Measurements from ENCODE around the gene ZBTB44.

The ZBTB44 gene

GRCh38 chr11:130322126-130322525, 7.4 kb upstream of the ZBTB44 start:
- H3K27ac Mint-ChIP-seq = no peak overlapping the region
- no peaks in the 10 kb centered on the region for H3K4me1 Mint-ChIP-seq
- no peak overlapping the region for H3K4me3 Mint-ChIP-seq
- H3K27me3 Mint-ChIP-seq = no peaks in the 10 kb centered on the region
- peaks cover 8% of the 10 kb centered on the region for H3K9me3 Mint-ChIP-seq
- peaks cover 6% of the 10 kb centered on the region for H3K36me3 Mint-ChIP-seq
- no peak for ATAC-seq

DNA sequence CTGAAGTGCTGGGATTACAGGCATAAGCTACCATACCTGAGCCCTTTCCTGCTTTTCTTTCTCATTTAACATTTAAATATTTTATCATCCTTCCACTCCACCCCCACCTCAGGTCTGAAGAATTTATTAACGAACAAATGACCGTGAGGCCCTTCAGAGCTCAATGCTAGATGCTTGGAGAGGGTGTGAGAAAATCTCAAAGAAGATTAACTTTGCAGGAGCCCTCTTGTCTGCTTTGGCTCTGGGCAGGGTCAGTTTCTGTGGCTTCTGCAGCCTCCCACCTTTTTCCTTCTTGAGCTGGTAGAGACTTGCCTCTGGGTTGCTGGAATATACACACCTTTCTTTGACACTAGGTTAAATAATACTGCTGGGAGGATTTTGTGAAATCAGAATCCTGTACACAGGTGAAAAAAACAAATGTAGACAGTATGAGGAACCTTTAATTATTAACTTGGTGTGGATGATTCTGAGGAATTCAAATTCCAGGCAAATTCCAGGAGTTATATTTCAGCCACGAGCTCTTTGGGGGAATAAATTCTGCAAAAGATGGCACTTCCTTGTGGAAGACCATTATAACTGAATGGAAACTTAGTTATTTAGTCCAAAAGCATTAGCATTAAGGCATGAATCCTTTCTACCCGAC, 3.4 kb upstream of the ZBTB44 start:
- Mint-ChIP-seq H3K4me1 (peaks cover 20% of the 10 kb centered on the region), H3K27me3 (no peaks in the 10 kb centered on the region), H3K36me3 (peaks cover 6% of the 10 kb centered on the region), H3K27ac (no peak overlapping the region), H3K9me3 (peaks cover 8% of the 10 kb centered on the region), H3K4me3 (no peak overlapping the region)
- no peak for ATAC-seq

- Mint-ChIP-seq H3K27ac (peak overlapping the region; percentile 95), H3K27me3 (no peaks in the 10 kb centered on the region), H3K36me3 (peaks cover 6% of the 10 kb centered on the region), H3K9me3 (no peaks in the 10 kb centered on the region), H3K4me1 (peaks cover 40% of the 10 kb centered on the region), H3K4me3 (peak overlapping the region; percentile 94)
- ATAC-seq = peak; percentile 39
Observed at GRCh38 chr11:130315354-130315970, 745 bp upstream of the ZBTB44 start.

- no peaks in the 10 kb centered on the region for H3K36me3 Mint-ChIP-seq
- peak overlapping the region; percentile 95 for H3K27ac Mint-ChIP-seq
- ATAC-seq = peak; percentile 83
- H3K4me1 Mint-ChIP-seq = peaks cover 44% of the 10 kb centered on the region
- H3K9me3 Mint-ChIP-seq = no peaks in the 10 kb centered on the region
- peak overlapping the region; percentile 94 for H3K4me3 Mint-ChIP-seq
- H3K27me3 Mint-ChIP-seq = no peaks in the 10 kb centered on the region
Observed at GRCh38 chr11:130314184-130314749, 450 bp downstream of the ZBTB44 start.

GRCh38 chr11:130313383-130314183, 1.1 kb downstream of the ZBTB44 start:
- no peak for ATAC-seq

GRCh38 chr11:130312046-130312445, 2.7 kb downstream of the ZBTB44 start:
- H3K27ac Mint-ChIP-seq = no peak overlapping the region
- H3K36me3 Mint-ChIP-seq = peaks cover 6% of the 10 kb centered on the region
- H3K27me3 Mint-ChIP-seq = no peaks in the 10 kb centered on the region
- ATAC-seq = no peak
- H3K9me3 Mint-ChIP-seq = no peaks in the 10 kb centered on the region
- H3K4me3 Mint-ChIP-seq = no peak overlapping the region
- H3K4me1 Mint-ChIP-seq = peaks cover 58% of the 10 kb centered on the region

More at GRCh38 chr11:130313383-130314183, 1.1 kb downstream of the ZBTB44 start:
- peaks cover 51% of the 10 kb centered on the region for H3K4me1 Mint-ChIP-seq
- no peaks in the 10 kb centered on the region for H3K27me3 Mint-ChIP-seq
- H3K36me3 Mint-ChIP-seq = no peaks in the 10 kb centered on the region
- no peaks in the 10 kb centered on the region for H3K9me3 Mint-ChIP-seq
- H3K27ac Mint-ChIP-seq = peak overlapping the region; percentile 95
- H3K4me3 Mint-ChIP-seq = peak overlapping the region; percentile 86

DNA sequence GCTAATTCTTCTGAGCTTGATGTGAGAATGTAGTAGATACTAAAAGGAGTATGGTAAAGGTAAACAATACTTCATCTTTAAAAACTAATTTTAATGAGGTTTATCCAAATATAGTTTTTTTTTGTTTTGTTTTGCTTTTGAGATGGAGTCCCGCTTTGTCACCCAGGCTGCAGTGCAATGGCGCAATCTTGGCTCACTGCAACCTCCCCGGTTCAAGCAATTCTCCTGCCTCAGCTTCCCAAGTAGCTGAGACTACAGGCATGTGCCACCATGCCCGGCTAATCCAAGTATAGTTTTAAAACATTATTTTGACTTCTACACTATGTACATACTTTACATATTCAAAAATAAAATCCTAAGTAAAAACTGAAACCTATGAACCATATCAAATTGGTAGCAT, 4.1 kb downstream of the ZBTB44 start:
- Mint-ChIP-seq H3K4me3 (no peak overlapping the region), H3K4me1 (peaks cover 60% of the 10 kb centered on the region), H3K27ac (no peak overlapping the region), H3K36me3 (peaks cover 18% of the 10 kb centered on the region), H3K27me3 (no peaks in the 10 kb centered on the region), H3K9me3 (no peaks in the 10 kb centered on the region)
- ATAC-seq = no peak

DNA sequence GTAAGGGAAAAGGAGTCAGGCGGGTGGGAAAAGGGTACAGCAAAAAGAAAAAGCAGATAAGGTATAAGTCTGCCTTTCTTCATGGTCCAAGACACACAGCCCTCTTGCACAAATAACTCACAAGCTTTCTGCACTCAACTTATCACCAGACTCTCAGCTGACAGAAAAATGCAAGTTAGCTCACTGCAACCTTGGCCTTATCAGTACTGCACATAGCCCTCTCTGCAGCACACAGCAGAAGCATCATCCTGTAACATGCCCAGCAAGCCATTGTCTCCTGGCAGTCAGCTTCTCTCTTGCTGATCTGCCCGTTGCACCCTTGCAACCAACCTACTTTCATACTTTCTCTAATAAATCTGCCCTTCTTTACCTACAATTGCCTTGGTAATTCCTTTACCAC, 5.8 kb downstream of the ZBTB44 start:
- Mint-ChIP-seq H3K27me3 (no peaks in the 10 kb centered on the region), H3K36me3 (peaks cover 29% of the 10 kb centered on the region), H3K27ac (peak overlapping the region; percentile 2), H3K4me1 (peaks cover 65% of the 10 kb centered on the region), H3K4me3 (no peak overlapping the region), H3K9me3 (peaks cover 4% of the 10 kb centered on the region)
- ATAC-seq = no peak

DNA sequence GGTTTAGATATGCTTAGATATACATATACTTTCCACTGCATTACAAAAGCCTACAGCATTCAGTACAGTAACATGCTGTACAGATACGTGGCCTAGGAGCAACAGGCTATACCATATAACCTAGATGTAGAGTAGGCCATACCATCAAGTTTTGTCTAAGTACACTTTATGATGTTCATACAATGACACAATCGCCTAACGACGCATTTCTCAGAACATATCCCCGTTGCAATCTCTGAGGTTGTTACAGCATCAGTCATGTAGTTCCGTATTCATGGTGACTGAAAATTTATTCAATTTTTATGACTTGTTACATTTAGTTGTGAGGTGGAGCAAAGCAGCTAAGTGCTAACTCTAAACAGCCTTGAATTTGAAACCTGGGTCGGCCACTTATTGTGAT, 6.7 kb downstream of the ZBTB44 start:
- H3K4me1 Mint-ChIP-seq = peaks cover 57% of the 10 kb centered on the region
- no peaks in the 10 kb centered on the region for H3K27me3 Mint-ChIP-seq
- no peak for ATAC-seq
- H3K36me3 Mint-ChIP-seq = peaks cover 29% of the 10 kb centered on the region
- H3K27ac Mint-ChIP-seq = peak overlapping the region; percentile 2
- peaks cover 4% of the 10 kb centered on the region for H3K9me3 Mint-ChIP-seq
- no peak overlapping the region for H3K4me3 Mint-ChIP-seq

GRCh38 chr11:130304651-130305050, 10.1 kb downstream of the ZBTB44 start:
- no peak overlapping the region for H3K27ac Mint-ChIP-seq
- no peak for ATAC-seq
- peaks cover 4% of the 10 kb centered on the region for H3K9me3 Mint-ChIP-seq
- H3K4me1 Mint-ChIP-seq = peaks cover 68% of the 10 kb centered on the region
- H3K4me3 Mint-ChIP-seq = no peak overlapping the region
- H3K27me3 Mint-ChIP-seq = no peaks in the 10 kb centered on the region
- peaks cover 52% of the 10 kb centered on the region for H3K36me3 Mint-ChIP-seq

- ATAC-seq = no peak
- Mint-ChIP-seq H3K36me3 (peaks cover 36% of the 10 kb centered on the region), H3K4me3 (peak overlapping the region; percentile 24), H3K9me3 (peaks cover 4% of the 10 kb centered on the region), H3K4me1 (peaks cover 50% of the 10 kb centered on the region), H3K27ac (peak overlapping the region; percentile 42), H3K27me3 (no peaks in the 10 kb centered on the region)
Observed at GRCh38 chr11:130301002-130301401, 13.7 kb downstream of the ZBTB44 start.

DNA sequence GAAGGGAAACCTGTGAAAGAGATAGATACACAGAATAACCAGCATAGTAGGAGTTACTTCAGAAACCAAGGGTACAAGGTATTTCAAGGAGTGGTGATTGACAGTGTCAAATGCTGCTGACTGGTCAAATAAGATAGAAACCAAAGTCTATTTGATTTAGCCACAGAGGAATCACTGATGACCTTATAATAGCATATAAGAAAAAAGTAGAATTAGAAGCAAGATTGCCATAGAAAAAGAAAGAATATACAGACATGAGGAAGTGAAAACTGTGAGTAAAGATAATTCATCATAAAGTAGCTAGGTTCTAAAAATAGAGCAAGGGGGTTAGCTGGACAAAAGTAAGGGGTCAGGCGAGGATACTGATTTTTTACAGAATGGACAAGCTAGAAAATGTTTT, 14.2 kb downstream of the ZBTB44 start:
- H3K27me3 Mint-ChIP-seq = no peaks in the 10 kb centered on the region
- peak overlapping the region; percentile 42 for H3K27ac Mint-ChIP-seq
- peak; percentile 62 for ATAC-seq
- H3K36me3 Mint-ChIP-seq = peaks cover 34% of the 10 kb centered on the region
- H3K4me1 Mint-ChIP-seq = peaks cover 53% of the 10 kb centered on the region
- H3K4me3 Mint-ChIP-seq = peak overlapping the region; percentile 21
- H3K9me3 Mint-ChIP-seq = peaks cover 4% of the 10 kb centered on the region

DNA sequence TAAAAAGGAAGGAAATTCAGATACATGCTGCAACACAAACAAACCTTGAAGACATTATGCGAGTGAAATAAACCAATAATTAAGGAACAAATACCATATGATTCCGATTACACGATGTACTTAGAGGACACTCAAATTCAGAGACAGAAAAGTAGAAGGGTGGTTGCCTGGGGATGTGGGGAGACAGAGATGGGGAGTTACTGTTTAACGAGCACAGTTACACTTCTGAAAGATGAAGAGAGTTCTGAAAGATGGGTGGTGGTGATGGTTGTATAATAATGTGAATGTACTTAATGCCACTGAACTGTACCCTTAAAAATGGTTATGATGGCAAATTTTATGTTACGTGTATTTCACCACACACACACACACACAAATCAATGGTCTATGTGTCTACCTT, 14.7 kb downstream of the ZBTB44 start:
- Mint-ChIP-seq H3K9me3 (peaks cover 3% of the 10 kb centered on the region), H3K36me3 (peaks cover 34% of the 10 kb centered on the region), H3K27me3 (no peaks in the 10 kb centered on the region), H3K4me3 (no peak overlapping the region), H3K4me1 (peaks cover 53% of the 10 kb centered on the region), H3K27ac (peak overlapping the region; percentile 42)
- ATAC-seq = no peak

- peaks cover 39% of the 10 kb centered on the region for H3K4me1 Mint-ChIP-seq
- ATAC-seq = no peak
- no peak overlapping the region for H3K4me3 Mint-ChIP-seq
- no peaks in the 10 kb centered on the region for H3K27me3 Mint-ChIP-seq
- H3K36me3 Mint-ChIP-seq = peaks cover 21% of the 10 kb centered on the region
- no peak overlapping the region for H3K27ac Mint-ChIP-seq
- H3K9me3 Mint-ChIP-seq = no peaks in the 10 kb centered on the region
Observed at GRCh38 chr11:130295657-130296056, 19.1 kb downstream of the ZBTB44 start.

DNA sequence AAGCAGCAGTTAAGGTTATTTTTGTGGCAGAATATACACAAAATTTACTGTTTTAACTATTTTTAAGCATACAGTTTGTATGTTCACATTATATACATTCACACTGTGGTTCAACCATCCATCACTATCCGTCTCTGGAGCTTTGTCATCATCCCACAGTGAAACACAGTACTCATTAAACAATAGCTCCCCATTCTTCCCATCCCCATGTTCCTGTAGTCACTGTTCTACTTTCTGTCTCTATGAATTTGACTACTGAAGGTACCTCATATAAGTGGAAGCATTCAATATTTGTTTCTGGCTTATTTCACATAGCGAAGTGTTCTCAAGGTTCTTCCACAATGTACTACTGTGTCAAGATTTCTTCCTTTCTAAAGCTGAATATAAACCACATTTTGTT, 32.6 kb downstream of the ZBTB44 start:
- Mint-ChIP-seq H3K36me3 (peaks cover 54% of the 10 kb centered on the region), H3K27me3 (no peaks in the 10 kb centered on the region), H3K4me3 (no peak overlapping the region), H3K27ac (no peak overlapping the region), H3K4me1 (peaks cover 2% of the 10 kb centered on the region), H3K9me3 (peaks cover 14% of the 10 kb centered on the region)
- ATAC-seq = no peak
